Muscle layer of duodenum (tissue), 2 donors: ENCODE results near the gene FOXO1.

Experiments
- H3K27ac ChIP-seq: one replicate; pipeline ENCODE4 v1.7.0; 2013; ENCODE audit warnings: mild to moderate bottlenecking, low read length
- H3K27me3 ChIP-seq: one replicate; pipeline ENCODE4 v1.7.0; 2013; ENCODE audit warnings: low read depth, mild to moderate bottlenecking, control low read depth, low read length
- H3K36me3 ChIP-seq, 2 donors: one replicate each; pipeline ENCODE4 v1.7.0; 2013; ENCODE audit warnings: low read length in 2 of 2, control low read depth in 1 of 2, mild to moderate bottlenecking in 1 of 2; ENCODE audit not compliant: insufficient read depth in 2 of 2, control insufficient read depth in 1 of 2
- H3K4me1 ChIP-seq, 2 donors: one replicate each; pipeline ENCODE4 v1.7.0; 2013; ENCODE audit warnings: low read length in 2 of 2, mild to moderate bottlenecking in 2 of 2, control low read depth in 1 of 2, moderate library complexity in 1 of 2; ENCODE audit not compliant: insufficient read depth in 2 of 2, control insufficient read depth in 1 of 2
- H3K4me3 ChIP-seq, 2 donors: one replicate each; pipeline ENCODE4 v1.7.0; 2013; ENCODE audit warnings: low read length in 2 of 2, low read depth in 1 of 2, mild to moderate bottlenecking in 1 of 2
- H3K9me3 ChIP-seq, 2 donors: one replicate each; pipeline ENCODE4 v1.7.0; 2013; ENCODE audit warnings: low read length in 2 of 2, control low read depth in 1 of 2, mild to moderate bottlenecking in 1 of 2; ENCODE audit not compliant: control insufficient read depth in 1 of 2
- donor health status: healthy.

The FOXO1 gene

GRCh38 chr13:40679480-40679985, 13.1 kb upstream of the FOXO1 start:
- Histone ChIP-seq H3K4me1 (peaks cover 0 to 3% of the 10 kb centered on the region in 2 donors), H3K4me3 (no peak overlapping the region), H3K36me3 (no peaks in the 10 kb centered on the region), H3K9me3 (no peaks in the 10 kb centered on the region), H3K27me3 (no peaks in the 10 kb centered on the region), H3K27ac (no peak overlapping the region)

GRCh38 chr13:40677064-40677463, 10.6 kb upstream of the FOXO1 start:
- H3K36me3 ChIP-seq: no peaks in the 10 kb centered on the region
- no peaks in the 10 kb centered on the region for H3K27me3 ChIP-seq
- H3K9me3 ChIP-seq: no peaks in the 10 kb centered on the region
- no peak overlapping the region for H3K4me3 ChIP-seq
- H3K27ac ChIP-seq: no peak overlapping the region
- H3K4me1 ChIP-seq: peaks cover 0 to 3% of the 10 kb centered on the region in 2 donors

- no peak overlapping the region for H3K27ac ChIP-seq
- H3K27me3 ChIP-seq: no peaks in the 10 kb centered on the region
- H3K9me3 ChIP-seq: no peaks in the 10 kb centered on the region
- no peaks in the 10 kb centered on the region for H3K4me1 ChIP-seq
- H3K36me3 ChIP-seq: no peaks in the 10 kb centered on the region
- H3K4me3 ChIP-seq: no peak overlapping the region
Measured at GRCh38 chr13:40676007-40676406, 9.6 kb upstream of the FOXO1 start.

- Histone ChIP-seq H3K4me3 (no peak overlapping the region), H3K36me3 (no peaks in the 10 kb centered on the region), H3K27me3 (no peaks in the 10 kb centered on the region)
Measured at GRCh38 chr13:40673414-40673813, 7.0 kb upstream of the FOXO1 start.

GRCh38 chr13:40672765-40673397, 6.4 kb upstream of the FOXO1 start:
- Histone ChIP-seq H3K27ac (no peak overlapping the region), H3K4me3 (no peak overlapping the region), H3K4me1 (peaks cover under 1 to 5% of the 10 kb centered on the region in 2 donors), H3K36me3 (no peaks in the 10 kb centered on the region), H3K9me3 (no peaks in the 10 kb centered on the region), H3K27me3 (no peaks in the 10 kb centered on the region)

More at GRCh38 chr13:40673414-40673813, 7.0 kb upstream of the FOXO1 start:
- Histone ChIP-seq H3K4me1 (peaks cover 0 to 2% of the 10 kb centered on the region in 2 donors), H3K27ac (no peak overlapping the region), H3K9me3 (no peaks in the 10 kb centered on the region)

GRCh38 chr13:40671956-40672764, 5.7 kb upstream of the FOXO1 start:
- H3K4me3 ChIP-seq: no peak overlapping the region
- no peak overlapping the region for H3K27ac ChIP-seq
- H3K4me1 ChIP-seq: peaks cover 6 to 9% of the 10 kb centered on the region in 2 donors
- no peaks in the 10 kb centered on the region for H3K9me3 ChIP-seq
- no peaks in the 10 kb centered on the region for H3K27me3 ChIP-seq
- no peaks in the 10 kb centered on the region for H3K36me3 ChIP-seq

- Histone ChIP-seq H3K27ac (no peak overlapping the region), H3K4me1 (peaks cover 6 to 9% of the 10 kb centered on the region in 2 donors), H3K4me3 (no peak overlapping the region), H3K36me3 (no peaks in the 10 kb centered on the region), H3K9me3 (no peaks in the 10 kb centered on the region), H3K27me3 (no peaks in the 10 kb centered on the region)
Measured at GRCh38 chr13:40670307-40670706, 3.9 kb upstream of the FOXO1 start.

GRCh38 chr13:40668335-40668734, 1.9 kb upstream of the FOXO1 start:
- Histone ChIP-seq H3K4me3 (no peak overlapping the region), H3K4me1 (peaks cover 9 to 10% of the 10 kb centered on the region in 2 donors), H3K36me3 (no peaks in the 10 kb centered on the region), H3K27me3 (no peaks in the 10 kb centered on the region), H3K9me3 (no peaks in the 10 kb centered on the region), H3K27ac (no peak overlapping the region)

- H3K9me3 ChIP-seq: no peaks in the 10 kb centered on the region
- H3K4me3 ChIP-seq: peak overlapping the region; percentile 62 to 98
- H3K36me3 ChIP-seq: no peaks in the 10 kb centered on the region
- no peak overlapping the region for H3K27ac ChIP-seq
- H3K27me3 ChIP-seq: no peaks in the 10 kb centered on the region
- H3K4me1 ChIP-seq: peaks cover 15 to 17% of the 10 kb centered on the region in 2 donors
Measured at GRCh38 chr13:40667622-40667978, 1.2 kb upstream of the FOXO1 start.

GRCh38 chr13:40666933-40667621, 636 bp upstream of the FOXO1 start:
- Histone ChIP-seq H3K36me3 (no peaks in the 10 kb centered on the region), H3K4me1 (peaks cover 17 to 21% of the 10 kb centered on the region in 2 donors), H3K27ac (no peak overlapping the region), H3K9me3 (no peaks in the 10 kb centered on the region), H3K27me3 (no peaks in the 10 kb centered on the region), H3K4me3 (peak overlapping the region; percentile 62 to 98)
